NOMO-1 treated with DMSO at 0.1 percent for 48 hours (cell line): Measurements from ENCODE around the gene ZNF532.
"Not testable (repeated sequence)": the region's sequence is repeated elsewhere in the genome, so short reads cannot be mapped to it uniquely, and the experiment has no call there.

Experiments
- DNase-seq: peaks from one replicate; lab custom pipeline; 2025; ENCODE audit not compliant: unreplicated experiment; lab: John Stamatoyannopoulos, UW

ZNF532 gene

GRCh38 chr18:58898010-58898799 lies 33.5 kb downstream of the ZNF532 start:
- DNase-seq: no peak

GRCh38 chr18:58900015-58900649 lies 35.5 kb downstream of the ZNF532 start:
- no peak for DNase-seq

GRCh38 chr18:58901143-58901542 lies 36.5 kb downstream of the ZNF532 start:
- no peak for DNase-seq

- DNase-seq: no peak
These were observed 37.1 kb downstream of the ZNF532 start for GRCh38 chr18:58901783-58902182.

- peak; percentile 53 for DNase-seq
These were observed 38.3 kb downstream of the ZNF532 start for GRCh38 chr18:58902961-58903360.

- no peak for DNase-seq
These were observed 38.9 kb downstream of the ZNF532 start for GRCh38 chr18:58903533-58903932.

- DNase-seq: no peak
These were observed 41.2 kb downstream of the ZNF532 start for GRCh38 chr18:58905777-58906428.

GRCh38 chr18:58908006-58908405 lies 43.3 kb downstream of the ZNF532 start:
- no peak for DNase-seq

GRCh38 chr18:58909521-58909920 lies 44.8 kb downstream of the ZNF532 start:
- no peak for DNase-seq

- no peak for DNase-seq
These were observed 46.6 kb downstream of the ZNF532 start for GRCh38 chr18:58911241-58911640.

GRCh38 chr18:58911766-58912165 lies 47.1 kb downstream of the ZNF532 start:
- DNase-seq: no peak

- no peak for DNase-seq
These were observed 50.5 kb downstream of the ZNF532 start for GRCh38 chr18:58915006-58915799.

- no peak for DNase-seq
These were observed 51.3 kb downstream of the ZNF532 start for GRCh38 chr18:58915995-58916394.

GRCh38 chr18:58919934-58920333 lies 55.3 kb downstream of the ZNF532 start:
- DNase-seq: not testable (repeated sequence)

GRCh38 chr18:58922995-58923394 lies 58.3 kb downstream of the ZNF532 start:
- DNase-seq: no peak

- DNase-seq: no peak
These were observed 59.8 kb downstream of the ZNF532 start for GRCh38 chr18:58924473-58924872.

- no peak for DNase-seq
These were observed 63.0 kb downstream of the ZNF532 start for GRCh38 chr18:58927659-58928058.

GRCh38 chr18:58928386-58928785 lies 63.7 kb downstream of the ZNF532 start:
- DNase-seq: no peak

- no peak for DNase-seq
These were observed 64.5 kb downstream of the ZNF532 start for GRCh38 chr18:58929206-58929605.

GRCh38 chr18:58934356-58934755 lies 69.7 kb downstream of the ZNF532 start:
- no peak for DNase-seq

- DNase-seq: no peak
These were observed 70.4 kb downstream of the ZNF532 start for GRCh38 chr18:58934933-58935577.
